ENCODE results near the gene RNF43.

The RNF43 gene

DNA sequence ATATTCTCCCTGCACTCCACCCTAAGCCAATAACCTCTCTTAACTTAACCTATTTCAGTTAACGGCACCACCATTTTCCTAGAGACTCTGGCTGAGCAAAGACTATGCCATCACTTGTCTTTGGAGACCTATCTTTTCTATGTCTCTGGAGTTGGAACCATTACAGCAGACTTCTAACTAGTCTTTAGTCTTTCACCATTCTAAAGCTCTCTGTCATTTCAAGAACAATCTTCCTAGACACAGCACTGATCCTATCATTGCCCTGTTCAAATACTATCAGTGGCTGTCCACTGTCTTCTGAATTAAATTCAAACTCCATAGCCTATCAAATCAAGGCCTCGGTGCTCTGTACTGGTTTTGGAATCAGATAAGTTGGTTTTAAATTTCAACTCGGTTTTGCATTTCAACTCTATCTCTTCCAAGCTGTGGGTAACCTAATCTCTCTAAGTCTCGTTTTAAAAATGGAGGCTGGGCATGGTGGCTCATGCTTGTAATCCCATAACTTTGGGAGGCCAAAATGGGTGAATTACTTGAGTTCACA lies 31.9 kb downstream of the RNF43 start:
- H4K12ac ChIP-seq (ENCODE audit: low read depth, low read length): no peak overlapping the region
- no peak overlapping the region for H4K91ac ChIP-seq (ENCODE audit: low read depth, low read length)
- H3K14ac ChIP-seq (ENCODE audit: low read length): no peak overlapping the region
- H3K79me2 ChIP-seq (ENCODE audit: control insufficient read depth, insufficient read depth, low read length, poor library complexity): no peaks in the 10 kb centered on the region
- H3K23ac ChIP-seq (ENCODE audit: low read length): no peak overlapping the region
- WGBS (ENCODE audit: extremely low coverage, insufficient coverage, insufficient read length): no CpG with 5 or more reads among the region's 4 CpGs
- H3K9me3 ChIP-seq (ENCODE audit: insufficient read depth, low read depth, low read length): no peaks in the 10 kb centered on the region
- H3K4me2 ChIP-seq (ENCODE audit: low read length): no peak overlapping the region
- no peak overlapping the region for H2AFZ ChIP-seq (ENCODE audit: insufficient read depth, low read length, poor library complexity)
- H3K4ac ChIP-seq (ENCODE audit: low read depth, low read length): no peak overlapping the region
- no peak overlapping the region for H3K27ac ChIP-seq (ENCODE audit: low read depth, low read length)
- H3K36me3 ChIP-seq (ENCODE audit: control insufficient read depth in 1 of 2, insufficient read depth in 2 of 2, low read length in 2 of 2): no peaks in the 10 kb centered on the region
- no peak overlapping the region for H2BK12ac ChIP-seq (ENCODE audit: low read length)
- no peak overlapping the region for H3K4me3 ChIP-seq (ENCODE audit: low read depth, low read length)
- DNase-seq: peak in 1 of 2 donors; percentile 29
- H3K4me1 ChIP-seq (ENCODE audit: control insufficient read depth in 1 of 2, insufficient read depth in 2 of 2, low read length in 2 of 2): peaks cover 9 to 19% of the 10 kb centered on the region in 2 experiments
- H3K18ac ChIP-seq (ENCODE audit: low read length): no peak overlapping the region
- H2AK5ac ChIP-seq (ENCODE audit: low read length): no peak overlapping the region
- H3K9ac ChIP-seq (ENCODE audit: low read length): no peak overlapping the region
- H2BK120ac ChIP-seq (ENCODE audit: insufficient read depth, low read length, poor library complexity): no peak overlapping the region
- H3K27me3 ChIP-seq (ENCODE audit: insufficient read depth, low read length): no peaks in the 10 kb centered on the region
- H3K79me1 ChIP-seq (ENCODE audit: low read length): no peaks in the 10 kb centered on the region
- H4K8ac ChIP-seq (ENCODE audit: low read depth, low read length): no peak overlapping the region
- H2BK5ac ChIP-seq (ENCODE audit: low read depth, low read length, poor library complexity): no peak overlapping the region

DNA sequence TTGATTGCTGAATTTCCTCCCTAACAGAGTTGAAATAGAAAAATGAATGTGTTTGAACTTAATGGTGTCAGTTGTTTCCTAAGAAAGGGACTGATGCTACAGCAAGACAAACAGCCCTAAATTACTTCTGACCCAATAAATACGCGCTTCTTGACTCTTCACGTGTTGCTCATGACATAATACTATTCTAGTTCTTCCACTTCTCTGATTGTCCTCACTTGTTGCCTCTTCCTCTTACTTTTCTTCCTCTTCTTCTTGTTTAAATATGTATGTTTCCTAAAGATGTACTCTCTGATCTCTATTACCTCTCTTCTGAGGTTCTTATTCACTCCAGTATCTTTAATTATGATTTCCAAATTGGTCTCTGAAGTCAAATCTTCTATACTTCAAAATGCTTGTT lies 32.4 kb downstream of the RNF43 start:
- no peak overlapping the region for H3K14ac ChIP-seq (ENCODE audit: low read length)
- no peak overlapping the region for H4K91ac ChIP-seq (ENCODE audit: low read depth, low read length)
- no peaks in the 10 kb centered on the region for H3K9me3 ChIP-seq (ENCODE audit: insufficient read depth, low read depth, low read length)
- H3K4me1 ChIP-seq (ENCODE audit: control insufficient read depth in 1 of 2, insufficient read depth in 2 of 2, low read length in 2 of 2): peaks cover 9 to 22% of the 10 kb centered on the region in 2 experiments
- no peak overlapping the region for H4K12ac ChIP-seq (ENCODE audit: low read depth, low read length)
- no peak overlapping the region for H3K18ac ChIP-seq (ENCODE audit: low read length)
- no peak overlapping the region for H3K4me3 ChIP-seq (ENCODE audit: low read depth, low read length)
- no CpG with 5 or more reads among the region's 3 CpGs for WGBS (ENCODE audit: extremely low coverage, insufficient coverage, insufficient read length)
- H2BK12ac ChIP-seq (ENCODE audit: low read length): no peak overlapping the region
- no peak overlapping the region for H2AK5ac ChIP-seq (ENCODE audit: low read length)
- H2BK5ac ChIP-seq (ENCODE audit: low read depth, low read length, poor library complexity): no peak overlapping the region
- no peak overlapping the region for H3K4me2 ChIP-seq (ENCODE audit: low read length)
- no peak overlapping the region for H3K9ac ChIP-seq (ENCODE audit: low read length)
- no peaks in the 10 kb centered on the region for H3K79me1 ChIP-seq (ENCODE audit: low read length)
- H3K79me2 ChIP-seq (ENCODE audit: control insufficient read depth, insufficient read depth, low read length, poor library complexity): no peaks in the 10 kb centered on the region
- H2AFZ ChIP-seq (ENCODE audit: insufficient read depth, low read length, poor library complexity): no peak overlapping the region
- no peaks in the 10 kb centered on the region for H3K27me3 ChIP-seq (ENCODE audit: insufficient read depth, low read length)
- DNase-seq: no peak
- no peak overlapping the region for H3K27ac ChIP-seq (ENCODE audit: low read depth, low read length)
- no peak overlapping the region for H4K8ac ChIP-seq (ENCODE audit: low read depth, low read length)
- no peak overlapping the region for H3K23ac ChIP-seq (ENCODE audit: low read length)
- no peak overlapping the region for H2BK120ac ChIP-seq (ENCODE audit: insufficient read depth, low read length, poor library complexity)
- H3K36me3 ChIP-seq (ENCODE audit: control insufficient read depth in 1 of 2, insufficient read depth in 2 of 2, low read length in 2 of 2): no peaks in the 10 kb centered on the region
- H3K4ac ChIP-seq (ENCODE audit: low read depth, low read length): no peak overlapping the region

DNA sequence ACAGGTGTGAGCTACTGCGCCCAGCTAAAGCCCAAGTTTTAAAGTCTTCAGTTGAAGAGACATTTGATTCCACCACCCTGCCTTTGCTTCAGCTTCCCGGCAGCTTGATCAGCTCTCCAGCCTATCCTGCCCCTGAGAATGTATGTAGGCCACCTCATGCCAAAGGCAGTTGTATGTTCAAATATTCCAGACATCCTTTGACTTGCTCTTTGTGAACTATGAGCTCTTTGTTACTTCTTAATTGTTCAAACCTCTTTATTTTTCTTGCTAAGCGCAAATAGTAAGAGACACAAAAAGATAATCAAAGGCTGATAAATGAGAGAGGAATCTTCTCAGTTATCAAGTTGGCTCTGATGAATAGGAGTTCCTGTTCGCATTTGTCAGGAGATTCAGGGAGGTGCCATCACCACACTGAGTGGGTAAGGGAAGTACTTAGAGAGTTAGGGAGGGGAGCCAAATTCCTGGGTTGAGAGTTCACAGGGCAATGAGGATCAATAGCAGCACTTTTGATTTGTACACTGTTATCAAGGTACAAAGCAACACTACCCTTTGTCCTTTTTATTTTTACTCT lies 33.4 kb downstream of the RNF43 start:
- no peak overlapping the region for H3K23ac ChIP-seq (ENCODE audit: low read length)
- no peak overlapping the region for H2AK5ac ChIP-seq (ENCODE audit: low read length)
- no peak overlapping the region for H3K27ac ChIP-seq (ENCODE audit: low read depth, low read length)
- H3K9me3 ChIP-seq (ENCODE audit: insufficient read depth, low read depth, low read length): no peaks in the 10 kb centered on the region
- H4K12ac ChIP-seq (ENCODE audit: low read depth, low read length): no peak overlapping the region
- no peaks in the 10 kb centered on the region for H3K79me2 ChIP-seq (ENCODE audit: control insufficient read depth, insufficient read depth, low read length, poor library complexity)
- H3K4ac ChIP-seq (ENCODE audit: low read depth, low read length): no peak overlapping the region
- no peaks in the 10 kb centered on the region for H3K27me3 ChIP-seq (ENCODE audit: insufficient read depth, low read length)
- no peak overlapping the region for H3K14ac ChIP-seq (ENCODE audit: low read length)
- no peak overlapping the region for H2AFZ ChIP-seq (ENCODE audit: insufficient read depth, low read length, poor library complexity)
- DNase-seq: peak; percentile 29 to 72
- H3K18ac ChIP-seq (ENCODE audit: low read length): no peak overlapping the region
- H4K8ac ChIP-seq (ENCODE audit: low read depth, low read length): no peak overlapping the region
- no peak overlapping the region for H3K4me2 ChIP-seq (ENCODE audit: low read length)
- no CpG with 5 or more reads among the region's 4 CpGs for WGBS (ENCODE audit: extremely low coverage, insufficient coverage, insufficient read length)
- H3K79me1 ChIP-seq (ENCODE audit: low read length): no peaks in the 10 kb centered on the region
- no peak overlapping the region for H3K9ac ChIP-seq (ENCODE audit: low read length)
- no peak overlapping the region for H2BK120ac ChIP-seq (ENCODE audit: insufficient read depth, low read length, poor library complexity)
- no peak overlapping the region for H2BK5ac ChIP-seq (ENCODE audit: low read depth, low read length, poor library complexity)
- H3K4me3 ChIP-seq (ENCODE audit: low read depth, low read length): no peak overlapping the region
- no peak overlapping the region for H4K91ac ChIP-seq (ENCODE audit: low read depth, low read length)
- H2BK12ac ChIP-seq (ENCODE audit: low read length): peak overlapping the region; percentile 53
- no peaks in the 10 kb centered on the region for H3K36me3 ChIP-seq (ENCODE audit: control insufficient read depth in 1 of 2, insufficient read depth in 2 of 2, low read length in 2 of 2)
- peaks cover 15 to 28% of the 10 kb centered on the region in 2 experiments for H3K4me1 ChIP-seq (ENCODE audit: control insufficient read depth in 1 of 2, insufficient read depth in 2 of 2, low read length in 2 of 2)

DNA sequence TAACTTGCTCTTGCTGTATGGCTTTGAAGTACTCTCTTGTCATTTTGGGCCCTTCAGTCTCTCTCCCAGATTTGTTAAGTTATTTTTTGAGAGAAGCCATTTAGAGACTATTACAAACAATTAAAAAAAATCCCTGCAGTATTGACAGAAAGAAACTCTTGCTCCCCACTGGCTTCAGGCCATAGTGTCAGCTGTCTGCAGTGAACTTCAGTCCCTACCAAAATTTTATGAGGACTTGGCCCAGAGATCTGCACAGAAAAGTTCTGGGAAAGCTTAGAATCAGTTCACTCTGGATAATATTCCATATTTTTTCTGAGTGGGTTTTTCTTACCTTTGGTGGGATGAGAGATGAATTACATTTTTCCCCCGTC lies 34.5 kb downstream of the RNF43 start:
- no peak overlapping the region for H3K4me3 ChIP-seq (ENCODE audit: low read depth, low read length)
- H3K79me1 ChIP-seq (ENCODE audit: low read length): peaks cover under 1% of the 10 kb centered on the region
- no peaks in the 10 kb centered on the region for H3K27me3 ChIP-seq (ENCODE audit: insufficient read depth, low read length)
- H2AK5ac ChIP-seq (ENCODE audit: low read length): no peak overlapping the region
- H3K27ac ChIP-seq (ENCODE audit: low read depth, low read length): no peak overlapping the region
- H3K14ac ChIP-seq (ENCODE audit: low read length): no peak overlapping the region
- H3K36me3 ChIP-seq (ENCODE audit: control insufficient read depth in 1 of 2, insufficient read depth in 2 of 2, low read length in 2 of 2): no peaks in the 10 kb centered on the region
- no peak overlapping the region for H2BK12ac ChIP-seq (ENCODE audit: low read length)
- H4K8ac ChIP-seq (ENCODE audit: low read depth, low read length): no peak overlapping the region
- peaks cover 17 to 24% of the 10 kb centered on the region in 2 experiments for H3K4me1 ChIP-seq (ENCODE audit: control insufficient read depth in 1 of 2, insufficient read depth in 2 of 2, low read length in 2 of 2)
- H3K9ac ChIP-seq (ENCODE audit: low read length): no peak overlapping the region
- H2BK5ac ChIP-seq (ENCODE audit: low read depth, low read length, poor library complexity): no peak overlapping the region
- DNase-seq: no peak
- no peak overlapping the region for H2BK120ac ChIP-seq (ENCODE audit: insufficient read depth, low read length, poor library complexity)
- H3K4me2 ChIP-seq (ENCODE audit: low read length): no peak overlapping the region
- no peak overlapping the region for H3K23ac ChIP-seq (ENCODE audit: low read length)
- no peak overlapping the region for H4K91ac ChIP-seq (ENCODE audit: low read depth, low read length)
- H4K12ac ChIP-seq (ENCODE audit: low read depth, low read length): no peak overlapping the region
- no CpG with 5 or more reads among the region's 1 CpG for WGBS (ENCODE audit: extremely low coverage, insufficient coverage, insufficient read length)
- no peaks in the 10 kb centered on the region for H3K79me2 ChIP-seq (ENCODE audit: control insufficient read depth, insufficient read depth, low read length, poor library complexity)
- H3K18ac ChIP-seq (ENCODE audit: low read length): no peak overlapping the region
- no peaks in the 10 kb centered on the region for H3K9me3 ChIP-seq (ENCODE audit: insufficient read depth, low read depth, low read length)
- no peak overlapping the region for H3K4ac ChIP-seq (ENCODE audit: low read depth, low read length)
- no peak overlapping the region for H2AFZ ChIP-seq (ENCODE audit: insufficient read depth, low read length, poor library complexity)

Data from trophoblast cell (in vitro differentiated cells and primary cell).